Upper lobe of left lung (tissue), 6 donors: ENCODE results near the gene ARHGAP23. TPM values are rescaled to one million over a fixed set of nuclear protein-coding genes. Genes with fewer than 3 reads are reported as not detected.

ENCODE experiments used
- ATAC-seq, 2 donors: fragments of 200-7000 bp; cut with Tn5 transposase; one replicate each; pipeline ENCODE4 v1.9.1; 2022; ENCODE audit warnings: mild to moderate bottlenecking in 2 of 2, moderate library complexity in 2 of 2; ENCODE audit not compliant: low FRiP score in 2 of 2
- DNase-seq, 2 donors: peaks; one replicate each; pipeline ENCODE4 v3.0.0-alpha.2; 2019 to 2020
- H3K27ac ChIP-seq, 4 donors: fragments of 200-600 bp; sonication (generic); one replicate each; pipeline ENCODE4 v1.5.1; 2016 to 2019
- H3K27me3 ChIP-seq, 4 donors: fragments of 200-600 bp; sonication (generic); one replicate each; pipeline ENCODE4 v1.5.1; 2017 to 2019
- H3K36me3 ChIP-seq, 4 donors: fragments of 200-600 bp; sonication (generic); one replicate each; pipeline ENCODE4 v1.5.1; 2016 to 2019
- H3K4me1 ChIP-seq, 4 donors: fragments of 200-600 bp; sonication (generic); one replicate each; pipeline ENCODE4 v1.5.1; 2018 to 2019
- H3K4me3 ChIP-seq, 4 donors: fragments of 200-600 bp; sonication (generic); one replicate each; pipeline ENCODE4 v1.5.1; 2017 to 2019; ENCODE audit warnings: mild to moderate bottlenecking in 2 of 4, moderate library complexity in 1 of 4
- H3K9me3 ChIP-seq, 4 donors: fragments of 200-600 bp; sonication (generic); one replicate each; pipeline ENCODE4 v1.5.1; 2018 to 2019
- EP300 ChIP-seq, 4 donors: sonication (generic); formaldehyde crosslinking; IDR thresholded peaks; one replicate each; pipeline ENCODE4 v1.5.1; 2017; ENCODE audit warnings: antibody characterized with exemption in 4 of 4, control low read depth in 2 of 4
- POLR2A ChIP-seq, 4 donors: fragments of 450-650 bp; IDR thresholded peaks; one replicate each; pipeline ENCODE4 v1.5.1; 2016 to 2017; ENCODE audit warnings: antibody characterized with exemption in 4 of 4, mild to moderate bottlenecking in 2 of 4
- POLR2AphosphoS5 ChIP-seq, 2 donors: sonication (generic); formaldehyde crosslinking; IDR thresholded peaks; one replicate each; pipeline ENCODE4 v1.5.1; 2017; ENCODE audit warnings: antibody characterized with exemption in 2 of 2
- WGBS, 2 donors: methylation state at CpG; one replicate each; pipeline ENCODE4 v1.1.5; 2017 to 2018; 5-methylcytosine and 5-hydroxymethylcytosine counted together
- total RNA-seq, 6 donors: library from RNA; depleted of rRNA in 4 of 6; stranded (reverse); fragments of >200 nt in 4 of 6; gene quantifications; one replicate each; pipeline versions ENCODE4 v1.1.0 to v1.2.1, GENCODE V29; 2016 to 2021
- TF ChIP-seq, protein P1 (sequence below), 6 experiments: fragments of 450-650 bp in 4 of 6; fragments of 200-600 bp in 2 of 6; sonication (generic) in 2 of 6; IDR thresholded peaks; one replicate each; pipeline ENCODE4 v1.5.1; 2016 to 2019; ENCODE audit warnings: antibody characterized with exemption in 6 of 6
- donor health status: DM: no; HTN: no; CAD: no; lungs with moderate emphysema.
- donor health status: DM: no; HTN: yes; CAD: no; lungs with severe emphysema.

ARHGAP23 gene
- total RNA-seq, 6 donors from 2014 or later, result 30.4 to 104 (median 70.1) TPM

GRCh38 chr17:38554430-38555350, 126.4 kb downstream of the ARHGAP23 start:
- ATAC-seq, result no peak
- Histone ChIP-seq H3K27me3 (peaks cover 0 to 5% (median 2%) of the 10 kb centered on the region in 4 donors), H3K4me3 (no peak overlapping the region), H3K4me1 (peaks cover 26 to 32% (median 27%) of the 10 kb centered on the region in 4 donors), H3K27ac (no peak overlapping the region), H3K9me3 (no peaks in the 10 kb centered on the region), H3K36me3 (no peaks in the 10 kb centered on the region)
- TF ChIP-seq EP300 (IDR thresholded peaks at IDR 0.05) (no peak), POLR2A (IDR thresholded peaks at IDR 0.05) (no peak), POLR2AphosphoS5 (IDR thresholded peaks at IDR 0.05) (no peak)
- TF ChIP-seq, protein P1, sequence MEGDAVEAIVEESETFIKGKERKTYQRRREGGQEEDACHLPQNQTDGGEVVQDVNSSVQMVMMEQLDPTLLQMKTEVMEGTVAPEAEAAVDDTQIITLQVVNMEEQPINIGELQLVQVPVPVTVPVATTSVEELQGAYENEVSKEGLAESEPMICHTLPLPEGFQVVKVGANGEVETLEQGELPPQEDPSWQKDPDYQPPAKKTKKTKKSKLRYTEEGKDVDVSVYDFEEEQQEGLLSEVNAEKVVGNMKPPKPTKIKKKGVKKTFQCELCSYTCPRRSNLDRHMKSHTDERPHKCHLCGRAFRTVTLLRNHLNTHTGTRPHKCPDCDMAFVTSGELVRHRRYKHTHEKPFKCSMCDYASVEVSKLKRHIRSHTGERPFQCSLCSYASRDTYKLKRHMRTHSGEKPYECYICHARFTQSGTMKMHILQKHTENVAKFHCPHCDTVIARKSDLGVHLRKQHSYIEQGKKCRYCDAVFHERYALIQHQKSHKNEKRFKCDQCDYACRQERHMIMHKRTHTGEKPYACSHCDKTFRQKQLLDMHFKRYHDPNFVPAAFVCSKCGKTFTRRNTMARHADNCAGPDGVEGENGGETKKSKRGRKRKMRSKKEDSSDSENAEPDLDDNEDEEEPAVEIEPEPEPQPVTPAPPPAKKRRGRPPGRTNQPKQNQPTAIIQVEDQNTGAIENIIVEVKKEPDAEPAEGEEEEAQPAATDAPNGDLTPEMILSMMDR (IDR thresholded peaks at IDR 0.05), result no peak
- DNase-seq, result no peak
- 72 to 74% methylated on average over 8 of the region's 8 CpGs for WGBS, 2 donors

DNA sequence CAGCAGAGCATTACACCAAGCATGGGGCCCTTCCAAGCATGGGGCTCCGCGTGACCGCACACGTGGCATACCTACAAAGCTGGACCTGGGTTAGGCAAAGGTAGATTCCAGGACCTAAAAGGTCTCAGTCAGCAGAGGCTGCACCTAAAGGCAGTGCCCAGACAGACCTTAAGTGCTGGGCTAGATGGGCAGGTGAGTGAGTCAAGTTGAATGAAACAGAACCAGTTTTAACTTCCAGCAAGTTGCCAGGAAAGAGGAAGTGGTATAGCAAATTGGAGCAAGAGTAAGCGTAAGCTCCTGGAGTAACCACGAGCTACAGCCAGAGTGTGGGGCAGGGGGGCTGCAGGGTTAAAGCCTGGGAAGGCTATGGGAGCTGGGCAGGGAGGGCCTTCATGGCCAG, 128.0 kb downstream of the ARHGAP23 start:
- 80 to 81% methylated on average over 6 of the region's 6 CpGs for WGBS, 2 donors
- Histone ChIP-seq H3K36me3 (no peaks in the 10 kb centered on the region), H3K4me1 (peaks cover 32 to 40% (median 34%) of the 10 kb centered on the region in 4 donors), H3K9me3 (no peaks in the 10 kb centered on the region), H3K27ac (no peak overlapping the region), H3K4me3 (no peak overlapping the region), H3K27me3 (peaks cover 0 to 20% (median 15%) of the 10 kb centered on the region in 4 donors)
- no peak for TF ChIP-seq POLR2AphosphoS5 (IDR thresholded peaks at IDR 0.05)
- TF ChIP-seq POLR2A (IDR thresholded peaks at IDR 0.05), result no peak
- TF ChIP-seq, protein P1 (IDR thresholded peaks at IDR 0.05), result no peak
- no peak for TF ChIP-seq EP300 (IDR thresholded peaks at IDR 0.05)
- ATAC-seq, result no peak
- no peak for DNase-seq

DNA sequence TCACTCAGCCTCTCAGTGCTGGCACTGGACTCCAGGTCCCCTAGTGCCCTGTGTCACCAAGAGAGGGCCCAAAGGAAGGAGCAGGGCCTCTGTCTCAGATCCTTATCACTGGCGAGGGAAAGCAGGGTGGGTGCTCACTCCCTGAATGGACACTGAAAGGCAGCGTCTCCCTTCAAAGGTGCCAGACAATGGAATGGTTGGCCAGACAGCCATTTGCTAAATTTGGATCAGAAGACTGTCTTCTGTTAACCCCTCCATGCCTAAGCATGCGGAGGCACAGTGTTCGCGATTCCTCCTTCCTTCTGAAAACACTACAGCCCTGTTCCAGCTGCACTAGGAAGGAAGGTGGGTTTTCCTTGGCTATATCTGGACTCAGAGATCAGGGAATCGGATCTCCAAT, 129.1 kb downstream of the ARHGAP23 start:
- Histone ChIP-seq H3K36me3 (no peaks in the 10 kb centered on the region), H3K9me3 (no peaks in the 10 kb centered on the region), H3K4me1 (peaks cover 32 to 40% (median 37%) of the 10 kb centered on the region in 4 donors), H3K4me3 (peak overlapping the region in 1 of 4 donors; percentile 58), H3K27me3 (peaks cover 0 to 31% (median 27%) of the 10 kb centered on the region in 4 donors), H3K27ac (peak overlapping the region in 3 of 4 donors; percentile 8 to 71 (median 63))
- WGBS, 2 donors, result 70 to 75% methylated on average over 2 to 6 of the region's 6 CpGs
- ATAC-seq (no peak), DNase-seq (no peak)
- TF ChIP-seq, protein P1 (IDR thresholded peaks at IDR 0.05), result no peak
- TF ChIP-seq POLR2A (IDR thresholded peaks at IDR 0.05) (no peak), POLR2AphosphoS5 (IDR thresholded peaks at IDR 0.05) (no peak), EP300 (IDR thresholded peaks at IDR 0.05) (no peak)

GRCh38 chr17:38557836-38558727, 129.8 kb downstream of the ARHGAP23 start:
- Histone ChIP-seq H3K4me3 (peak overlapping the region; percentile 41 to 58 (median 49)), H3K27me3 (peaks cover 0 to 38% (median 33%) of the 10 kb centered on the region in 4 donors), H3K4me1 (peaks cover 32 to 40% (median 37%) of the 10 kb centered on the region in 4 donors), H3K36me3 (no peaks in the 10 kb centered on the region), H3K27ac (peak overlapping the region in 3 of 4 donors; percentile 8 to 71 (median 63)), H3K9me3 (no peaks in the 10 kb centered on the region)
- 4 to 5% methylated on average over 36 to 47 of the region's 52 CpGs for WGBS, 2 donors
- DNase-seq (peak; percentile 96 to 97), ATAC-seq (peak; percentile 94 to 95)
- TF ChIP-seq, protein P1 (IDR thresholded peaks at IDR 0.05), result peak; percentile 68 to 98 (median 94)
- no peak for TF ChIP-seq POLR2A (IDR thresholded peaks at IDR 0.05)
- peak in 1 of 4 donors; percentile 23 for TF ChIP-seq EP300 (IDR thresholded peaks at IDR 0.05)
- peak in 1 of 2 donors; percentile 28 for TF ChIP-seq POLR2AphosphoS5 (IDR thresholded peaks at IDR 0.05)
